NCI-H128 (cell line): ENCODE data around the gene JCAD.
"Not testable (repeated sequence)": the region's sequence is repeated elsewhere in the genome, so short reads cannot be mapped to it uniquely, and the experiment has no call there.

ENCODE experiments used
- DNase-seq: peaks from one replicate; lab custom pipeline; 2025; ENCODE audit not compliant: unreplicated experiment; lab: John Stamatoyannopoulos, UW

JCAD gene

GRCh38 chr10:30028006-30028737, 31.2 kb downstream of the JCAD start:
- no peak for DNase-seq

- DNase-seq = peak; percentile 2
Measured at GRCh38 chr10:30027057-30028005, 32.1 kb downstream of the JCAD start.

GRCh38 chr10:30026578-30026977, 32.8 kb downstream of the JCAD start:
- no peak for DNase-seq

- DNase-seq = no peak
Measured at GRCh38 chr10:30026080-30026479, 33.3 kb downstream of the JCAD start.

- not testable (repeated sequence) for DNase-seq
Measured at GRCh38 chr10:30025428-30025827, 34.0 kb downstream of the JCAD start.

- no peak for DNase-seq
Measured at GRCh38 chr10:30022590-30022989, 36.8 kb downstream of the JCAD start.

GRCh38 chr10:30019468-30019867, 39.9 kb downstream of the JCAD start:
- no peak for DNase-seq

GRCh38 chr10:30018496-30018895, 40.9 kb downstream of the JCAD start:
- no peak for DNase-seq

GRCh38 chr10:30017966-30018365, 41.4 kb downstream of the JCAD start:
- no peak for DNase-seq

GRCh38 chr10:30017556-30017955, 41.8 kb downstream of the JCAD start:
- no peak for DNase-seq

GRCh38 chr10:30014511-30014910, 44.9 kb downstream of the JCAD start:
- no peak for DNase-seq

GRCh38 chr10:30013757-30014156, 45.6 kb downstream of the JCAD start:
- DNase-seq = no peak

- no peak for DNase-seq
Measured at GRCh38 chr10:30011956-30012647, 47.3 kb downstream of the JCAD start.

GRCh38 chr10:30011396-30011795, 48.0 kb downstream of the JCAD start:
- DNase-seq = no peak

- DNase-seq = no peak
Measured at GRCh38 chr10:30007406-30007805, 52.0 kb downstream of the JCAD start.

- no peak for DNase-seq
Measured at GRCh38 chr10:30006410-30006809, 53.0 kb downstream of the JCAD start.

- DNase-seq = not testable (repeated sequence)
Measured at GRCh38 chr10:30005116-30005515, 54.3 kb downstream of the JCAD start.

GRCh38 chr10:30002426-30003266, 56.7 kb downstream of the JCAD start:
- DNase-seq = peak; percentile 1

- DNase-seq = no peak
Measured at GRCh38 chr10:30000802-30001571, 58.4 kb downstream of the JCAD start.
